Liver (tissue), 9 donors: ENCODE measurements around the gene EDA. TPM values are rescaled to one million over a fixed set of nuclear protein-coding genes. Genes with fewer than 3 reads are reported as not detected.

ENCODE experiments used
- DNase-seq: peaks from one replicate; pipeline ENCODE4 v3.0.0-alpha.2; 2017; ENCODE audit warnings: low spot score
- H3K27ac ChIP-seq, 2 donors: one replicate each; pipeline ENCODE4 v1.7.0; 2013; ENCODE audit warnings: inconsistent platforms in 2 of 2, low read length in 2 of 2, control low read depth in 1 of 2, low read depth in 1 of 2, mild to moderate bottlenecking in 1 of 2
- H3K27me3 ChIP-seq, 4 donors: one replicate each; pipeline versions ENCODE4 v1.6.1 to v1.7.0; 2013; ENCODE audit warnings: low read length in 3 of 4, inconsistent platforms in 1 of 4, mild to moderate bottlenecking in 1 of 4, moderate library complexity in 1 of 4; ENCODE audit not compliant: control insufficient read depth in 4 of 4, insufficient read depth in 4 of 4
- H3K36me3 ChIP-seq, 4 donors: one replicate each; pipeline versions ENCODE4 v1.6.1 to v1.7.0; 2013; ENCODE audit warnings: low read length in 3 of 4, mild to moderate bottlenecking in 3 of 4, low read depth in 1 of 4, moderate library complexity in 1 of 4; ENCODE audit not compliant: control insufficient read depth in 4 of 4, insufficient read depth in 3 of 4
- H3K4me1 ChIP-seq, 4 donors: one replicate each; pipeline versions ENCODE4 v1.6.1 to v1.7.0; 2013; ENCODE audit warnings: low read length in 3 of 4, mild to moderate bottlenecking in 3 of 4, moderate library complexity in 1 of 4; ENCODE audit not compliant: control insufficient read depth in 4 of 4, insufficient read depth in 4 of 4
- H3K4me3 ChIP-seq, 3 donors: one replicate each; pipeline versions ENCODE4 v1.6.1 to v1.7.0; 2013; ENCODE audit warnings: low read length in 3 of 3, control low read depth in 1 of 3, low read depth in 1 of 3, mild to moderate bottlenecking in 1 of 3
- H3K9ac ChIP-seq, 2 donors: one replicate each; pipeline ENCODE4 v1.7.0; 2013; ENCODE audit warnings: low read length in 2 of 2, mild to moderate bottlenecking in 2 of 2, moderate library complexity in 2 of 2, control low read depth in 1 of 2, low read depth in 1 of 2
- H3K9me3 ChIP-seq, 4 donors: one replicate each; pipeline versions ENCODE4 v1.6.1 to v1.7.0; 2013; ENCODE audit warnings: low read length in 3 of 4; ENCODE audit not compliant: control insufficient read depth in 4 of 4
- CTCF ChIP-seq: fragments of 150-350 bp; IDR thresholded peaks from 2 replicates; pipeline ENCODE4 v1.5.1; 2017; ENCODE audit warnings: improper control_type of control experiment, low read depth, low read length; ENCODE audit not compliant: missing input control
- FOXA1 ChIP-seq: IDR thresholded peaks from 2 replicates; pipeline ENCODE4 v1.6.1; 2016; ENCODE audit warnings: antibody characterized with exemption
- FOXA2 ChIP-seq: IDR thresholded peaks from 2 replicates; pipeline ENCODE4 v1.6.1; 2016; ENCODE audit warnings: antibody characterized with exemption
- HNF4A ChIP-seq, 2 donors: conservative IDR thresholded peaks; 2 replicates each; pipeline ENCODE4 v1.6.1; 2016; ENCODE audit warnings: antibody characterized with exemption in 2 of 2, mild to moderate bottlenecking in 2 of 2
- HNF4G ChIP-seq: IDR thresholded peaks from 2 replicates; pipeline ENCODE4 v1.6.1; 2016; ENCODE audit warnings: antibody characterized with exemption
- JUND ChIP-seq, 2 donors: IDR thresholded peaks; 2 replicates each; pipeline ENCODE4 v1.6.1; 2016; ENCODE audit warnings: antibody characterized with exemption in 2 of 2
- MAX ChIP-seq: IDR thresholded peaks from 2 replicates; pipeline ENCODE4 v1.6.1; 2016; ENCODE audit warnings: antibody characterized with exemption
- NR2F2 ChIP-seq: IDR thresholded peaks from 2 replicates; pipeline ENCODE4 v1.6.1; 2016; ENCODE audit warnings: antibody characterized with exemption
- RAD21 ChIP-seq, 2 donors: IDR thresholded peaks; 2 replicates each; pipeline ENCODE4 v1.6.1; 2016; ENCODE audit warnings: antibody characterized with exemption in 2 of 2, mild to moderate bottlenecking in 2 of 2
- REST ChIP-seq: IDR thresholded peaks from 2 replicates; pipeline ENCODE4 v1.6.1; 2016; ENCODE audit warnings: antibody characterized with exemption, mild to moderate bottlenecking
- SP1 ChIP-seq: IDR thresholded peaks from 2 replicates; pipeline ENCODE4 v1.6.1; 2018; ENCODE audit warnings: antibody characterized with exemption, mild to moderate bottlenecking
- TAF1 ChIP-seq: conservative IDR thresholded peaks from 2 replicates; pipeline ENCODE4 v1.6.1; 2016; ENCODE audit warnings: antibody characterized with exemption, mild to moderate bottlenecking
- YY1 ChIP-seq: IDR thresholded peaks from 2 replicates; pipeline ENCODE4 v1.6.1; 2016; ENCODE audit warnings: antibody characterized with exemption, mild to moderate bottlenecking
- ZBTB33 ChIP-seq: IDR thresholded peaks from 2 replicates; pipeline ENCODE4 v1.6.1; 2016; ENCODE audit warnings: antibody characterized with exemption
- WGBS: extraction: QIAGEN DNeasy Blood & Tissue Kit; methylation state at CpG from one replicate; pipeline ENCODE4 v1.1.7; 2013; 5-methylcytosine and 5-hydroxymethylcytosine counted together
- polyA plus RNA-seq, 2 donors: library from polyadenylated mRNA; stranded (reverse) in 1 of 2; unstranded in 1 of 2; fragments of 200-250 nt in 1 of 2; fragments of >200 nt in 1 of 2; fragmentation: Nextera tagmentation in 1 of 2; extraction: Ambion mirVana in 1 of 2; gene quantifications; one replicate each; pipeline versions ENCODE4 v1.2.1 to v1.2.3, GENCODE V29; 2013 to 2015
- total RNA-seq, 2 donors: library from RNA; depleted of rRNA; stranded (reverse); fragments of >200 nt; gene quantifications; one replicate each; pipeline ENCODE4 v1.2.3, GENCODE V29; 2014
- donor health status: healthy.
- donor health status: healthy.
- donor health status: healthy.
- donor health status: healthy.
- donor health status: healthy.

EDA gene
- total and polyA plus RNA-seq, 4 donors = 0.39 to 2.6 (median 1.5) TPM

GRCh38 chrX:69987691-69988090, 371.8 kb downstream of the EDA start:
- WGBS = 81% methylated on average over 2 of the region's 2 CpGs
- H3K36me3 ChIP-seq = no peaks in the 10 kb centered on the region
- DNase-seq = no peak
- no peak overlapping the region for H3K4me3 ChIP-seq
- H3K27ac ChIP-seq = no peak overlapping the region
- H3K27me3 ChIP-seq = no peaks in the 10 kb centered on the region
- TF ChIP-seq CTCF (no peak), SP1 (no peak), RAD21 (IDR thresholded peaks at IDR 0.05) (no peak), REST (no peak), TAF1 (no peak), NR2F2 (no peak), HNF4A (conservative IDR thresholded peaks at IDR 0.05) (no peak), FOXA2 (no peak), FOXA1 (no peak), MAX (no peak)
- no peak overlapping the region for H3K9ac ChIP-seq
- H3K9me3 ChIP-seq = no peaks in the 10 kb centered on the region
- H3K4me1 ChIP-seq = no peaks in the 10 kb centered on the region

- DNase-seq = no peak
- no peak for TF ChIP-seq HNF4G
- no peak for TF ChIP-seq FOXA1
- no peak for TF ChIP-seq JUND (IDR thresholded peaks at IDR 0.05)
- no peak for TF ChIP-seq YY1
- TF ChIP-seq ZBTB33 = no peak
- TF ChIP-seq SP1 = no peak
- no peaks in the 10 kb centered on the region for H3K36me3 ChIP-seq
- no peak overlapping the region for H3K27ac ChIP-seq
- H3K4me1 ChIP-seq = no peaks in the 10 kb centered on the region
- no peak overlapping the region for H3K4me3 ChIP-seq
- H3K27me3 ChIP-seq = no peaks in the 10 kb centered on the region
- 88% methylated on average over 3 of the region's 3 CpGs for WGBS
- H3K9me3 ChIP-seq = no peaks in the 10 kb centered on the region
- H3K9ac ChIP-seq = no peak overlapping the region
These were observed 373.1 kb downstream of the EDA start for GRCh38 chrX:69988955-69989394.
